PC-3 (cell line): ENCODE data around the gene NPLOC4. TPM values are rescaled to one million over a fixed set of nuclear protein-coding genes. Genes with fewer than 3 reads are reported as not detected.
A peak's percentile ranks its signal among the peaks of the same experiment; 100 is the strongest.

ENCODE experiments used
- ATAC-seq: fragments of 200-7000 bp; cut with Tn5 transposase; 2 replicates; pipeline ENCODE4 v1.9.1; 2020; ENCODE audit warnings: mild to moderate bottlenecking, moderate library complexity
- BruUV-seq: library from RNA; stranded (reverse); fragments of 400-500 nt; replicated peaks from 2 replicates; lab custom pipeline; 2021; lab: Mats Ljungman, UMichigan
- CTCF ChIA-PET: fragments of 300-600 bp; sonication (Branson Sonifier 250); formaldehyde crosslinking; loops from one replicate; lab custom pipeline; 2022; ENCODE audit warnings: antibody characterized with exemption; lab: Charles Lee
- POLR2A ChIA-PET: fragments of 300-600 bp; sonication (Branson Sonifier 250); formaldehyde crosslinking; loops from one replicate; lab custom pipeline; 2022; ENCODE audit warnings: antibody characterized with exemption; ENCODE audit not compliant: unreplicated experiment; lab: Charles Lee
- DNase-seq: peaks from one replicate; pipeline ENCODE4 v3.0.0-alpha.2; 2015
- H2AFZ ChIP-seq: fragments of 300-600 bp; sonication (generic); 2 replicates; pipeline ENCODE4 v1.6.0; 2016; ENCODE audit warnings: antibody characterized with exemption, low read length
- H3F3A ChIP-seq: fragments of 300-600 bp; sonication (generic); one replicate; pipeline ENCODE4 v1.6.0; 2017; ENCODE audit warnings: antibody characterized with exemption, low read length, control low read depth, mild to moderate bottlenecking; ENCODE audit not compliant: unreplicated experiment
- H3K27ac ChIP-seq: fragments of 300-600 bp; sonication (generic); 2 replicates; pipeline ENCODE4 v1.5.1; 2016; ENCODE audit warnings: mild to moderate bottlenecking, low read length
- H3K27me3 ChIP-seq: fragments of 300-600 bp; sonication (generic); 2 replicates; pipeline ENCODE4 v1.6.1; 2016; ENCODE audit warnings: low read length, mixed read lengths
- H3K36me3 ChIP-seq: fragments of 300-600 bp; sonication (generic); 2 replicates; pipeline ENCODE4 v1.6.1; 2016; ENCODE audit warnings: low read depth, mixed run types, low read length, mixed read lengths
- H3K4me1 ChIP-seq: fragments of 300-600 bp; sonication (generic); 2 replicates; pipeline ENCODE4 v1.5.1; 2016; ENCODE audit warnings: low read length; ENCODE audit not compliant: insufficient read depth
- H3K4me2 ChIP-seq: fragments of 300-600 bp; sonication (generic); 2 replicates; pipeline ENCODE4 v1.6.0; 2016; ENCODE audit warnings: low read length
- H3K4me3 ChIP-seq: fragments of 300-600 bp; sonication (generic); 2 replicates; pipeline ENCODE4 v1.5.1; 2016; ENCODE audit warnings: mild to moderate bottlenecking, low read length, mixed read lengths
- H3K79me2 ChIP-seq: fragments of 300-600 bp; sonication (generic); 2 replicates; pipeline ENCODE4 v1.6.1; 2017; ENCODE audit warnings: low read length, mixed read lengths
- H3K9ac ChIP-seq: fragments of 300-600 bp; sonication (generic); 2 replicates; pipeline ENCODE4 v1.6.0; 2016; ENCODE audit warnings: mild to moderate bottlenecking, low read length
- H3K9me2 ChIP-seq: fragments of 300-600 bp; sonication (generic); replicated peaks from 2 replicates; pipeline ENCODE4 v1.6.1; 2016; ENCODE audit warnings: mixed run types, low read length, mixed read lengths
- H3K9me3 ChIP-seq: fragments of 300-600 bp; sonication (generic); 2 replicates; pipeline ENCODE4 v1.6.1; 2016; ENCODE audit warnings: low read length, mixed read lengths
- H4K20me1 ChIP-seq: fragments of 300-600 bp; sonication (generic); 2 replicates; pipeline ENCODE4 v1.6.1; 2016; ENCODE audit warnings: low read length, mixed read lengths
- EZH2 ChIP-seq: fragments of 300-600 bp; sonication (generic); IDR thresholded peaks from one replicate; pipeline ENCODE4 v1.6.1; 2017; ENCODE audit warnings: antibody characterized with exemption, mild to moderate bottlenecking, low read length; ENCODE audit not compliant: unreplicated experiment
- EZH2phosphoT487 ChIP-seq: fragments of 300-600 bp; sonication (generic); IDR thresholded peaks from 2 replicates; pipeline ENCODE4 v1.6.1; 2018; ENCODE audit warnings: mild to moderate bottlenecking, antibody characterized with exemption, low read length, borderline replicate concordance
- intact Hi-C: fragments of 100-400 bp; cut with micrococcal nuclease; formaldehyde crosslinking; loops from 2 replicates; pipeline ENCODE4 v1.9.0; 2023
- total RNA-seq: library from RNA; depleted of rRNA; stranded (reverse); fragments of >200 nt; gene quantifications from 2 replicates; pipeline ENCODE4 v1.2.3, GENCODE V29; 2014
- TF ChIP-seq, protein P1 (sequence below): fragments of 300-600 bp; sonication (generic); conservative IDR thresholded peaks from 2 replicates; pipeline ENCODE4 v1.5.1; 2017; ENCODE audit warnings: antibody characterized with exemption, low read depth, mild to moderate bottlenecking, low read length

Gene NPLOC4
- total RNA-seq, 1 experiment from 2014 or later, result 109 TPM

DNA sequence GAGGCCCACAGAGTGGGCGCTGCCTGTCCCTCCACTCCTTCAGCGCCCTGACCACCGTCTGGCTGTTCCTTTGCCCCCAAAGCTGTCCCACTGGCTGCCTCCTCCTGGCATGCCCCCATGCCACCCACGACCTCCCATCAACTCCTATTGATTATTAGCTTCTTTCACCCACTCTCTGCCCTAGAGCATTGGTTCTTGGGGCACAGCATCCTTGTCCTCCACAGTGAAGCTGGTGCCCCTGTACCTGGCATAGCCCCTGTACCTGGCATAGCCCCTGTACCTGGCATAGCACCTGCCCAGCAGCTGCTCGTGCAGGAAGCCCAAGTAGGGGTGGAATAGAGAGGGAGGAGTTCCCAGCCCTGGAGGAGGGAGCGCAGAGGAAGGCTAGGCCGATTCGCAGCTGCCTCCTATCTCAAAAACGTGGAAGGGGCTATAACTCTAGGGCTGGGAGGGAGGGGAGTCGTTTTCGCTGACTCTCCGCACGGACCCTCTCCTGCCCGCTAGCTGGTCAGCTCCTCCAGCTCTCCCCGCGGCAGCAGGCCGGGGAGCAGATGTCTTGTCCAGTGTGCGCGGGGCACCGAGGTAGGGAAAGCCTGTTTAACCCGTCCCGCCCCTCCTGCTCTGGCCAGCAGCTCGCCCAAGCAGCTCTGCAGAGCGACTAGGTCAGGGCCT, 118.7 kb downstream of the NPLOC4 start:
- Histone ChIP-seq H4K20me1 (no peaks in the 10 kb centered on the region), H2AFZ (peak overlapping the region; percentile 80), H3K36me3 (no peaks in the 10 kb centered on the region), H3K9me2 (no peaks in the 10 kb centered on the region), H3K4me1 (peaks cover 47% of the 10 kb centered on the region), H3K9ac (peak overlapping the region; percentile 82), H3K4me2 (peak overlapping the region; percentile 99), H3K4me3 (peak overlapping the region; percentile 78), H3K27ac (peak overlapping the region; percentile 61; the same call in 1 of the 2 replicates), H3K27me3 (no peaks in the 10 kb centered on the region), H3K9me3 (no peaks in the 10 kb centered on the region), H3F3A (peaks cover 4% of the 10 kb centered on the region), H3K79me2 (peaks cover 35% of the 10 kb centered on the region)
- ChIA-PET CTCF (interaction anchor here (0.6 to 1.4 kb wide), 5 partner anchors 10 to 49 kb away, joined by 3 to 9 read pairs (median 3); partner anchors contain the start of genes FAAP100 and FSCN2), POLR2A (no interaction called here)
- intact Hi-C loops, result loop anchor here (10.0 kb wide), 1 partner anchor 123 kb away; the partner anchor contains the start of gene BAHCC1
- DNase-seq (peak; percentile 25), ATAC-seq (peak; percentile 2)
- no TSS peak for BruUV-seq
- TF ChIP-seq EZH2phosphoT487, result no peak
- TF ChIP-seq EZH2, result no peak
- TF ChIP-seq, protein P1, sequence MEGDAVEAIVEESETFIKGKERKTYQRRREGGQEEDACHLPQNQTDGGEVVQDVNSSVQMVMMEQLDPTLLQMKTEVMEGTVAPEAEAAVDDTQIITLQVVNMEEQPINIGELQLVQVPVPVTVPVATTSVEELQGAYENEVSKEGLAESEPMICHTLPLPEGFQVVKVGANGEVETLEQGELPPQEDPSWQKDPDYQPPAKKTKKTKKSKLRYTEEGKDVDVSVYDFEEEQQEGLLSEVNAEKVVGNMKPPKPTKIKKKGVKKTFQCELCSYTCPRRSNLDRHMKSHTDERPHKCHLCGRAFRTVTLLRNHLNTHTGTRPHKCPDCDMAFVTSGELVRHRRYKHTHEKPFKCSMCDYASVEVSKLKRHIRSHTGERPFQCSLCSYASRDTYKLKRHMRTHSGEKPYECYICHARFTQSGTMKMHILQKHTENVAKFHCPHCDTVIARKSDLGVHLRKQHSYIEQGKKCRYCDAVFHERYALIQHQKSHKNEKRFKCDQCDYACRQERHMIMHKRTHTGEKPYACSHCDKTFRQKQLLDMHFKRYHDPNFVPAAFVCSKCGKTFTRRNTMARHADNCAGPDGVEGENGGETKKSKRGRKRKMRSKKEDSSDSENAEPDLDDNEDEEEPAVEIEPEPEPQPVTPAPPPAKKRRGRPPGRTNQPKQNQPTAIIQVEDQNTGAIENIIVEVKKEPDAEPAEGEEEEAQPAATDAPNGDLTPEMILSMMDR, result no peak

- Histone ChIP-seq H3K4me1 (peaks cover 47% of the 10 kb centered on the region), H3K4me3 (no peak overlapping the region), H3K9me2 (no peaks in the 10 kb centered on the region), H3K9me3 (no peaks in the 10 kb centered on the region), H2AFZ (no peak overlapping the region), H3K36me3 (no peaks in the 10 kb centered on the region), H3K9ac (no peak overlapping the region), H3K79me2 (peaks cover 39% of the 10 kb centered on the region), H4K20me1 (no peaks in the 10 kb centered on the region; the same call in 1 of the 2 replicates), H3F3A (peaks cover 6% of the 10 kb centered on the region), H3K4me2 (peak overlapping the region; percentile 96; the same call in 1 of the 2 replicates), H3K27ac (no peak overlapping the region), H3K27me3 (no peaks in the 10 kb centered on the region)
- no peak for ATAC-seq
- ChIA-PET CTCF (no interaction called here), POLR2A (no interaction called here)
- no TSS peak for BruUV-seq
- TF ChIP-seq, protein P1, result no peak
- TF ChIP-seq EZH2 (no peak), EZH2phosphoT487 (no peak)
- intact Hi-C loops, result loop anchor here (10.0 kb wide), 1 partner anchor 123 kb away; the partner anchor contains the start of gene BAHCC1
- no peak for DNase-seq
Observed at GRCh38 chr17:81517339-81518112, 119.4 kb downstream of the NPLOC4 start.
